ENCODE data around the gene PARP4. TPM values are rescaled to one million over a fixed set of nuclear protein-coding genes. Genes with fewer than 3 reads are reported as not detected.

PARP4 gene
- total RNA-seq, 1 donor from 2014 or later: 56.4 TPM

DNA sequence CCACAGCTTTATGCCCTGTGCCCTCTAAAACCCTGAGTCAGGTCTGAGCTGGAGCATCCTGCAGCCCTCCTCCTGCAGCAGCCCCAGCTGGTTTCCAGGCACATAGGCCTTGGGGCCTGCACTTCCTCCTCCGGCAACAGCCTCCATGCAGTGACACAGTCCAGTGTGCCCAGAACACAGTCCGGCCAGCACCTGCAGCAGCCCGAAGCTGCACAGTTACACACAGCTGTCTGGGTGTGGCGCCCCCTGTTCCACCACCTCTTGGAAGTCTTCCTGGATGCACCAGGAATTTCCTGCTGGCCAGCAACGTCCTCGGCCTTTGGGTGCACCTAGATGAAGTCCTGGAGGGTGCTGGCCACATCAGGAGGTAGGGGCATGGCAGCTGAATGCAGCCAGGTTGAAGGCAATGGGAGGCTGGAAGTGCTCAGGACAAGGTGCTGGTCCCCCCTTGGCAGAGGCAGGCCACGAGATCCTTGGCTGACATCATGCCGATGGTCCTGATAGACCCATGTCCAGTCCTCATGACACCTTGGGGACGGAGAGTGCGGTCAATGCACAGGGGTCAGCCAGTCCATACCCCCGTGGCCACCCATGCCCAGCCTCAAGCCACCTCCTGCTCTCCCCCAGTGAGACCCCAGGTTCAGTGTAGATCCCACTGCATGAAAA, 27.1 kb upstream of the PARP4 start:
- TF ChIP-seq, protein P1, sequence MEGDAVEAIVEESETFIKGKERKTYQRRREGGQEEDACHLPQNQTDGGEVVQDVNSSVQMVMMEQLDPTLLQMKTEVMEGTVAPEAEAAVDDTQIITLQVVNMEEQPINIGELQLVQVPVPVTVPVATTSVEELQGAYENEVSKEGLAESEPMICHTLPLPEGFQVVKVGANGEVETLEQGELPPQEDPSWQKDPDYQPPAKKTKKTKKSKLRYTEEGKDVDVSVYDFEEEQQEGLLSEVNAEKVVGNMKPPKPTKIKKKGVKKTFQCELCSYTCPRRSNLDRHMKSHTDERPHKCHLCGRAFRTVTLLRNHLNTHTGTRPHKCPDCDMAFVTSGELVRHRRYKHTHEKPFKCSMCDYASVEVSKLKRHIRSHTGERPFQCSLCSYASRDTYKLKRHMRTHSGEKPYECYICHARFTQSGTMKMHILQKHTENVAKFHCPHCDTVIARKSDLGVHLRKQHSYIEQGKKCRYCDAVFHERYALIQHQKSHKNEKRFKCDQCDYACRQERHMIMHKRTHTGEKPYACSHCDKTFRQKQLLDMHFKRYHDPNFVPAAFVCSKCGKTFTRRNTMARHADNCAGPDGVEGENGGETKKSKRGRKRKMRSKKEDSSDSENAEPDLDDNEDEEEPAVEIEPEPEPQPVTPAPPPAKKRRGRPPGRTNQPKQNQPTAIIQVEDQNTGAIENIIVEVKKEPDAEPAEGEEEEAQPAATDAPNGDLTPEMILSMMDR (conservative IDR thresholded peaks at IDR 0.05; ENCODE audit: low read depth, low read length): no peak
- no peak overlapping the region for H3K4me3 ChIP-seq (ENCODE audit: low read depth, low read length)
- DNase-seq (ENCODE audit: low read depth): no peak

DNA sequence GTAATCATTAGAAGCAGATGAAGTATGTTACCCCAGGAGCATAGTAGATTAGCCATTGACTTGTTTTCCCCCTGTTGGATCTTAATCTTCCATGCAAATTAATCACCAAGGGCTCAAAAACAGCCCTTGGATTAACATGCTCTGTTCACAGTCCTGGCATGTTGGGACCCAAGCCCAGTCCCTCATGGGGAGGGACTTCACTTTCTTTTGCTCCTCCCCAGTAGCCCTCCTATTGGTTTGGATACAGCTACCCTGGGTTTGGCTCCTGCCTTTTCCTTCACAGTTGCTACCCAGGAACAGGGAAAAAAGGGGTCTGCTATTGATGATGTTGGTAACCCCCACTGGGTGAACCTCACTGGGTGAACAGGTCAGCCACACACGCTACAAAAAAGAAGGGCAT, 16.9 kb upstream of the PARP4 start:
- DNase-seq (ENCODE audit: low read depth): no peak
- TF ChIP-seq, protein P1 (conservative IDR thresholded peaks at IDR 0.05; ENCODE audit: low read depth, low read length): no peak
- H3K4me3 ChIP-seq (ENCODE audit: low read depth, low read length): no peak overlapping the region

DNA sequence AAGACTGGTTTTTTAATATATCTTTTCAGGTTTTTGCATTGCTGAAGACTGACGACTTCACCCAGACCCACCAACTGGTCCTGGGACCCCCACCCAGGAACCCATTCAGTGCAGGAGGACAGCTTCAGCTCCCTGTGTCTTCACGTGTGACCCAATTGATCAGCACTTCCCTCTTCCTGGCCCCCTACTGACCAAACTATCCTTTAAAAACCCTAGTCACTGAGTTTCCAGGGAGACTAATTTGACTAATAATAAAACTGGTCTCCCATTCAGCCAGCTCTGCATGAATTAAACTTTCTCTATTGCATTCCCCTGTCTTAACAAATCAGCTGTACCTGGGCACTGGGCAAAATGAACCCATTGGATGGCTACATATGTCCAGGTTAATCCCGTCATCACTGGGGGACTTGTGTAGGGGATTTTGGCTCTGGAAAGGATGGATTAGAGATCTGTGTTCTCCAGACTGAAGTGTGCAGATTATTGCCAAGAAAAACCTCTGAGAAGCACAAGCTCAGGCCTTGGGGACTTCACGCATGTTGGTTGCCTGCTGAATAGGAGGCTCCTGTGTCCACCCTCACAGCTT, 16.3 kb upstream of the PARP4 start:
- TF ChIP-seq, protein P1 (conservative IDR thresholded peaks at IDR 0.05; ENCODE audit: low read depth, low read length): no peak
- no peak overlapping the region for H3K4me3 ChIP-seq (ENCODE audit: low read depth, low read length)
- DNase-seq (ENCODE audit: low read depth): no peak

DNA sequence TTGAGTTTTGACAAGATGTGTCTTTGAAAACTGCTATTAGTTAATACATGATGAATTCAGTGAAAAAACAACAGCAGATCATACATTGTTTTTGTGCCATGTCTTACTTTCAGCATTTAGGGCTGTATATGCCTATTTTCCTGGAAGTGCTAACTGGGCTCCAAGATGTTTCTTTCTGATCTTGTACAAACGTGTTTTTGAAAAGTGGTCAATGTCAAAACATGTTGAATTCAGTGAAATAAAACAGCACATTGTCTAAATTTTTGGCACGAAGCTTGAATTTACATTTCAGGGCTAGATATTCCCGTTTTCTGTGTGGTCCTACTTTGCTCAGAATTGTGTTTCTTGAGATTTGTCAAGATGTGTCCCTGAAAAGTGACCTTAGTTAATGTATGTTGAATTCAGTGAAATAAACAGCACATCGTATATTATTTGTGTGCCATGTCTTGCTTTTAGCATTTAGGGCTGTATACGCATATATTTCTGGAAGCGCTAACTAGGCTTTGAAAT, 14.7 kb upstream of the PARP4 start:
- DNase-seq (ENCODE audit: low read depth): no peak
- TF ChIP-seq, protein P1 (conservative IDR thresholded peaks at IDR 0.05; ENCODE audit: low read depth, low read length): no peak
- H3K4me3 ChIP-seq (ENCODE audit: low read depth, low read length): no peak overlapping the region

DNA sequence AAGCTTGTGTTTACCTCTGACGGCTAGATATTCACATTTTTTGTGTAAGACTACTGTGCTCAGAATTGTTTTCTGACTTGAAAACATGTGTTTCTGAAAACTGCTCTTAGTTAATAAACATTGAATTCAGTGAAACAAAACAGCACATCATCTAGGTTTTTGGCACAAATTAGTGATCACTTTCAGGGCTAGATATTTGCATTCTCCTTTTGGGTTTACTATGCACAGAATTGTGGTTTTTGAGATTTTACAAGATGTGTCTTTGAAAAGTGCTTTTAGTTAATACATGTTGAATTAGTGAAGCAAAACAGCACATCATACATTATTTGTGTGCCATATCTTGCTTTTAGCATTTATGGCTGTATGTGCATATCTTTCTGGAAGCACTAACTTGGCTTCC, 8.2 kb upstream of the PARP4 start:
- TF ChIP-seq, protein P1 (conservative IDR thresholded peaks at IDR 0.05; ENCODE audit: low read depth, low read length): no peak

DNA sequence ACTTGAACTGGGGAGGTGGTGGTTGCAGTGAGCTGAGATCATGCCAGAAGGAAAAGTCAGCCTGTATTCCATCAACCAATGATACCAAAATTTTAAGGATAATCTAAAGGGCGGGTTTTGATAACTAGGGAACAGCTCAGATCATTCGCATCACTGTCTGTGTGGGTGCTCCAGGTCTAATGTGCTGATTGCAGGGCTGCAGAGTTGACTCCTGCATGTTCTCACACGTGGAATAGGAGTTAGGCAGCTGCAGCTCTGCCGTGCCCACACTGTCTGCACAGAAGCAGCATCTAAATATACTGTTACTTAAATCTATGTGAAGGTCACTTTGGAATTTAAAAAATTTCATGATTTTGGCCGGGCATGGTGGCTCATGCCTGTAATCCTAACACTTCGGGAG, 4.3 kb upstream of the PARP4 start:
- H3K4me3 ChIP-seq (ENCODE audit: low read depth, low read length): no peak overlapping the region
- TF ChIP-seq, protein P1 (conservative IDR thresholded peaks at IDR 0.05; ENCODE audit: low read depth, low read length): no peak
- DNase-seq (ENCODE audit: low read depth): no peak

More for the DNA sequence above, 8.2 kb upstream of the PARP4 start:
- DNase-seq (ENCODE audit: low read depth): no peak
- no peak overlapping the region for H3K4me3 ChIP-seq (ENCODE audit: low read depth, low read length)

DNA sequence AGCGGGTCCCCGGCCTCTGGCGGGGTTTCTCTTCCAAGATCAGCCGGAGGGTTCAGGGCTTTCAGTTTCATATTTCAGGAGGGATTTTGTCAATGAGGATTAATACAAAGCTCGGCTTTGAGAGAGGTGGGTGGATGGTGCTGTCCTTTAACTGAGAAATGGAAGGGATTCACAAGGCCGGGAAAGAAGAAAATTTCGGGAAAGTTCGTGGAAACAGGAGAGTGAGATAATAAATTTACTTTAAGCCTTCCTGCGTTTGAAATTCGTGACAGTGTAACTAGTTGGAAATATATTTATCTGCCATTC, 283 bp upstream of the PARP4 start:
- TF ChIP-seq, protein P1 (conservative IDR thresholded peaks at IDR 0.05; ENCODE audit: low read depth, low read length): no peak
- no peak for DNase-seq (ENCODE audit: low read depth)
- H3K4me3 ChIP-seq (ENCODE audit: low read depth, low read length): peak overlapping the region; percentile 73

Measured in epithelial cell of proximal tubule (primary cell).